ENCODE results near the gene KDM4D.
"Not testable (repeated sequence)": the region's sequence is repeated elsewhere in the genome, so short reads cannot be mapped to it uniquely, and the experiment has no call there.

Gene KDM4D

GRCh38 chr11:94958121-94958696 lies 15.3 kb upstream of the KDM4D start:
- DNase-seq, result no peak

- DNase-seq, result no peak
Observed at GRCh38 chr11:94959179-94959578, 14.3 kb upstream of the KDM4D start.

- no peak for DNase-seq
Observed at GRCh38 chr11:94960488-94960887, 13.0 kb upstream of the KDM4D start.

- no peak for DNase-seq
Observed at GRCh38 chr11:94961255-94961654, 12.3 kb upstream of the KDM4D start.

- no peak for DNase-seq
Observed at GRCh38 chr11:94964934-94965333, 8.6 kb upstream of the KDM4D start.

GRCh38 chr11:94968334-94968958 lies 5.1 kb upstream of the KDM4D start:
- no peak for DNase-seq

- DNase-seq, result no peak
Observed at GRCh38 chr11:94972700-94973098, 810 bp upstream of the KDM4D start.

GRCh38 chr11:94974178-94974577 lies 669 bp downstream of the KDM4D start:
- DNase-seq, result no peak

- no peak for DNase-seq
Observed at GRCh38 chr11:94975599-94975998, 2.1 kb downstream of the KDM4D start.

- DNase-seq, result no peak
Observed at GRCh38 chr11:94987378-94987777, 13.9 kb downstream of the KDM4D start.

- DNase-seq, result no peak
Observed at GRCh38 chr11:94988748-94989147, 15.2 kb downstream of the KDM4D start.

GRCh38 chr11:94993400-94993943 lies 20.0 kb downstream of the KDM4D start:
- DNase-seq, result no peak

- DNase-seq, result no peak
Observed at GRCh38 chr11:94997437-94997836, 23.9 kb downstream of the KDM4D start.

- no peak for DNase-seq
Observed at GRCh38 chr11:94998285-94998684, 24.8 kb downstream of the KDM4D start.

- no peak for DNase-seq
Observed at GRCh38 chr11:95003716-95004115, 30.2 kb downstream of the KDM4D start.

- DNase-seq, result no peak
Observed at GRCh38 chr11:95005642-95006041, 32.1 kb downstream of the KDM4D start.

GRCh38 chr11:95011376-95011775 lies 37.9 kb downstream of the KDM4D start:
- no peak for DNase-seq

GRCh38 chr11:95014184-95014821 lies 40.8 kb downstream of the KDM4D start:
- no peak for DNase-seq

GRCh38 chr11:95016139-95016538 lies 42.6 kb downstream of the KDM4D start:
- DNase-seq, result no peak

- DNase-seq, result not testable (repeated sequence)
Observed at GRCh38 chr11:95021468-95021867, 48.0 kb downstream of the KDM4D start.

GRCh38 chr11:95024958-95025357 lies 51.4 kb downstream of the KDM4D start, which contains the start of gene KDM4E:
TSS of gene KDM4E (plus strand) at chr11:95025258. CDS start at chr11:95025558, 300 bp downstream.
- no peak for DNase-seq

GRCh38 chr11:95025594-95025993 lies 52.1 kb downstream of the KDM4D start:
- DNase-seq, result not testable (repeated sequence)

- DNase-seq, result no peak
Observed at GRCh38 chr11:95028357-95028756, 54.8 kb downstream of the KDM4D start.

- DNase-seq, result no peak
Observed at GRCh38 chr11:95033051-95033450, 59.5 kb downstream of the KDM4D start.

Data from activated CD8-positive, alpha-beta memory T cell treated with anti-CD3 and anti-CD28 coated beads for 24 hours (primary cell).